ENCODE results near the gene MAB21L4. TPM values are rescaled to one million over a fixed set of nuclear protein-coding genes. Genes with fewer than 3 reads are reported as not detected.

Gene MAB21L4
- total and polyA plus RNA-seq, 2 of the 8 experiments (the other 6 are each of a cell fraction or from before 2014, with no cell fraction given): 0.11 TPM; not detected in 1

- Histone ChIP-seq H4K5ac (ENCODE audit: insufficient read length, low read depth, low read length) (no peak overlapping the region), H3K9ac (replicated peaks in 1 of 4; ENCODE audit: extremely low read depth in 1 of 4, low read depth in 3 of 4, low read length in 3 of 4) (no peak overlapping the region), H3K23me2 (ENCODE audit: low read depth, low read length) (no peaks in the 10 kb centered on the region), H3K4ac (replicated peaks; ENCODE audit: insufficient read length, low read depth, low read length) (no peak overlapping the region), H4K20me1 (replicated peaks in 1 of 2; ENCODE audit: control insufficient read depth in 1 of 2, insufficient read depth in 2 of 2, low read length in 2 of 2) (no peaks in the 10 kb centered on the region), H3K79me1 (ENCODE audit: low read depth, low read length) (no peaks in the 10 kb centered on the region), H4K91ac (replicated peaks; ENCODE audit: insufficient read length, low read length) (no peak overlapping the region), H2BK15ac (ENCODE audit: low read length) (no peak overlapping the region), H2BK120ac (replicated peaks; ENCODE audit: low read depth, low read length) (no peak overlapping the region), H3K4me3 (ENCODE audit: extremely low read depth in 1 of 4, insufficient read depth in 2 of 4, low read depth in 3 of 4, low read length in 4 of 4) (no peak overlapping the region), H3K36me3 (ENCODE audit: control insufficient read depth in 2 of 4, insufficient read depth in 4 of 4, low read length in 3 of 4) (no peaks in the 10 kb centered on the region), H2BK5ac (ENCODE audit: low read depth, low read length) (no peak overlapping the region), H3K4me1 (replicated peaks in 1 of 4; ENCODE audit: control insufficient read depth in 3 of 4, insufficient read depth in 4 of 4, low read length in 3 of 4) (no peaks in the 10 kb centered on the region), H2AFZ (ENCODE audit: low read length) (no peak overlapping the region), H3K79me2 (ENCODE audit: control insufficient read depth in 1 of 2, insufficient read depth in 2 of 2, low read length in 2 of 2) (no peaks in the 10 kb centered on the region), H3K27ac (ENCODE audit: low read depth, low read length) (no peak overlapping the region), H3K23ac (ENCODE audit: insufficient read length) (no peak overlapping the region), H3K4me2 (ENCODE audit: insufficient read depth in 1 of 2, low read depth in 2 of 2, low read length in 2 of 2) (no peak overlapping the region), H2BK20ac (ENCODE audit: low read length) (no peak overlapping the region), H3K9me3 (ENCODE audit: insufficient read depth in 2 of 2, low read depth in 1 of 2, low read length in 1 of 2) (peaks cover 0 to 5% of the 10 kb centered on the region in 2 experiments; a peak in 1 of 4 replicates), H3K18ac (ENCODE audit: extremely low read depth, low read length) (no peak overlapping the region), H2BK12ac (ENCODE audit: low read depth, low read length) (no peak overlapping the region), H2AK5ac (ENCODE audit: low read depth, low read length) (no peak overlapping the region), H4K8ac (ENCODE audit: extremely low read depth, insufficient read depth, low read length) (peak overlapping the region; percentile 85), H3K56ac (replicated peaks; ENCODE audit: insufficient read length, low read depth, low read length) (no peak overlapping the region), H3K14ac (ENCODE audit: insufficient read length) (no peak overlapping the region), H3K27me3 (replicated peaks in 1 of 4; ENCODE audit: control insufficient read depth in 3 of 4, extremely low read depth in 1 of 4, insufficient read depth in 3 of 4, low read length in 3 of 4) (no peaks in the 10 kb centered on the region)
- peak in 1 of 2 experiments; percentile 37 for DNase-seq (ENCODE audit: low read depth in 1 of 2, low spot score in 2 of 2)
- 89% methylated on average over 10 of the region's 12 CpGs; no CpG with 5 or more reads in 1 of the 2 experiments for WGBS, 2 experiments (ENCODE audit: extremely low coverage in 1 of 2, insufficient coverage in 1 of 2, insufficient read length in 1 of 2, insufficient replicate concordance in 2 of 2, low coverage in 1 of 2, low lambda C conversion rate in 2 of 2, missing lambda C conversion rate in 1 of 2)
- CTCF ChIA-PET (ENCODE audit: partially characterized antibody): interaction anchor here (0.9 to 4.3 kb wide), 4 partner anchors 9 to 144 kb away, joined by 3 to 16 read pairs (median 4); no protein-coding TSS in a partner anchor
- no peak for TF ChIP-seq SAP30 (IDR thresholded peaks at IDR 0.05; ENCODE audit: insufficient read depth, insufficient replicate concordance, low read length)
- POLR2A ChIA-PET (ENCODE audit: partially characterized antibody): no interaction called here
- FAIRE-seq: no peak
These were observed 38.7 kb upstream of the MAB21L4 start for GRCh38 chr2:240934701-240935102.

All from H1 (cell line).